HCEC 1CT (cell line): ENCODE measurements around the gene DLGAP1.

Experiments
- DNase-seq: peaks from one replicate; pipeline ENCODE4 v3.0.0-alpha.2; 2017

Gene DLGAP1

GRCh38 chr18:3554811-3555427 lies 900.2 kb downstream of the DLGAP1 start:
- no peak for DNase-seq

GRCh38 chr18:3554091-3554601 lies 901.0 kb downstream of the DLGAP1 start:
- no peak for DNase-seq

GRCh38 chr18:3552305-3552704 lies 902.8 kb downstream of the DLGAP1 start:
- DNase-seq: no peak

- DNase-seq: no peak
These were observed 907.1 kb downstream of the DLGAP1 start for GRCh38 chr18:3547891-3548615.

- DNase-seq: no peak
These were observed 909.0 kb downstream of the DLGAP1 start for GRCh38 chr18:3546106-3546505.

- DNase-seq: no peak
These were observed 910.6 kb downstream of the DLGAP1 start for GRCh38 chr18:3544537-3544936.

- DNase-seq: no peak
These were observed 913.3 kb downstream of the DLGAP1 start for GRCh38 chr18:3541549-3542386.

GRCh38 chr18:3540805-3541548 lies 914.1 kb downstream of the DLGAP1 start:
- no peak for DNase-seq

GRCh38 chr18:3538954-3539617 lies 916.0 kb downstream of the DLGAP1 start:
- no peak for DNase-seq

GRCh38 chr18:3538456-3538855 lies 916.7 kb downstream of the DLGAP1 start:
- no peak for DNase-seq

GRCh38 chr18:3530807-3531206 lies 924.3 kb downstream of the DLGAP1 start:
- DNase-seq: no peak

- peak; percentile 18 for DNase-seq
These were observed 925.5 kb downstream of the DLGAP1 start for GRCh38 chr18:3529601-3530000.

- no peak for DNase-seq
These were observed 926.0 kb downstream of the DLGAP1 start for GRCh38 chr18:3529077-3529476.

GRCh38 chr18:3528231-3528630 lies 926.9 kb downstream of the DLGAP1 start:
- no peak for DNase-seq

- DNase-seq: peak; percentile 15
These were observed 928.4 kb downstream of the DLGAP1 start for GRCh38 chr18:3526421-3527354.

- no peak for DNase-seq
These were observed 929.2 kb downstream of the DLGAP1 start for GRCh38 chr18:3525870-3526420.

- DNase-seq: no peak
These were observed 930.4 kb downstream of the DLGAP1 start for GRCh38 chr18:3524706-3525105.

GRCh38 chr18:3520230-3521085 lies 934.6 kb downstream of the DLGAP1 start:
- DNase-seq: no peak

GRCh38 chr18:3514312-3515216 lies 940.5 kb downstream of the DLGAP1 start:
- DNase-seq: no peak
